ENCODE data around the gene SSBP4. TPM values are rescaled to one million over a fixed set of nuclear protein-coding genes. Genes with fewer than 3 reads are reported as not detected.

The SSBP4 gene
- total and polyA plus RNA-seq, 9 of the 15 experiments (the other 6 are each of a cell fraction or from before 2014, with no cell fraction given): 1.1 to 189 (median 39.0) TPM

DNA sequence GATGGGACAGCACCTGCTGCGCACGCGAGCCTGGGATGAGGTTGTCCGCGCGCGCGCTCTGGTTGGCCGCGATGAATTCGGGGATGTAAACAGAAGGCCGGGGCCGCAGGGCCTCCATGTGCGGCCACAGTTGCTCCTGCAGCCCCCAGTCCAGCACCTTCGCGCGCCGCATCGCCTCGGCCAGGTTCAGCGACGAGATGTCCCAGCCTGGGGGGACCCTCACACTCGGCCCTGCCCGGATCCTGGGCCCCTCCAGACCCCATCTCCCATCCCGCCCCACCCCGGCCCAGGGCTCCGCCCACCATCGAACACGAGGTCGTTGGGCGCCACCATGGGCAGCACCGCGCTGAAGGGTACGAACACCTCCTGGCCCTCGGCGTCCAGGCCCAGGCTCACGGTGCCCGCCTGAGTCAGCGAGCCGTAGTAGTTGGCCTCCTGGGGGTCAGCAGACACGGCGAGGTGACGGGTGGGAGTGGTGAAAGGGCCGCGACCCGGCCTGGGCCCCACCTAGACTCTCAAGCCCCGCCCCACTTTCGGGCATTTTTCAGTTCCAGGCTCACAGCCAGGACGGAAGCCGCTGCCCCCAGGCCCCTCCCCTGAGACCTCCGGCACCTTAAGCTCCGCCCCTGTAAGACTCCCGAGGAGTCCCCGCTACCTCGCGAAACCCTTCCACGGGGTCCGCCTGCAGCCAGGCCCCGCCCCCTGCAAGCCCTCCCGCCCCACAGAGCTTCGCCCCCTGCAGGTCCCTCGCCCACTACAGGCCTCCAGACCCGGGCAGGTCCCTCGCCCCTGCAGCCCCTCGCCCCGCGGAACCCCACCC is 17.7 kb downstream of the SSBP4 start (continued):
- TF ChIP-seq, protein P1, sequence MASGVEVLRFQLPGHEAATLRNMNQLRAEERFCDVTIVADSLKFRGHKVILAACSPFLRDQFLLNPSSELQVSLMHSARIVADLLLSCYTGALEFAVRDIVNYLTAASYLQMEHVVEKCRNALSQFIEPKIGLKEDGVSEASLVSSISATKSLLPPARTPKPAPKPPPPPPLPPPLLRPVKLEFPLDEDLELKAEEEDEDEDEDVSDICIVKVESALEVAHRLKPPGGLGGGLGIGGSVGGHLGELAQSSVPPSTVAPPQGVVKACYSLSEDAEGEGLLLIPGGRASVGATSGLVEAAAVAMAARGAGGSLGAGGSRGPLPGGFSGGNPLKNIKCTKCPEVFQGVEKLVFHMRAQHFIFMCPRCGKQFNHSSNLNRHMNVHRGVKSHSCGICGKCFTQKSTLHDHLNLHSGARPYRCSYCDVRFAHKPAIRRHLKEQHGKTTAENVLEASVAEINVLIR (CRISPR knock-in tag; IDR thresholded peaks at IDR 0.05): no peak
- TF ChIP-seq SMAD3 (CRISPR knock-in tag; conservative IDR thresholded peaks at IDR 0.05) (no peak), NR2C1 (IDR thresholded peaks at IDR 0.05) (peak; percentile 55; the same call in 1 of the 2 replicates), NR2C1 (tag; IDR thresholded peaks at IDR 0.05) (peak; percentile 51), YY1 (IDR thresholded peaks at IDR 0.05; ENCODE audit: borderline replicate concordance in 1 of 3, control insufficient read depth in 1 of 3, extremely low read depth in 1 of 3, insufficient read depth in 3 of 3, insufficient read length in 1 of 3, insufficient replicate concordance in 2 of 3, low read depth in 1 of 3, low read length in 2 of 3) (peak in 2 of 3 experiments; percentile 46 to 58), MTA1 (IDR thresholded peaks at IDR 0.05; ENCODE audit: borderline replicate concordance) (no peak), FIP1L1 (IDR thresholded peaks at IDR 0.05; ENCODE audit: low read depth, low read length, poor library complexity, severe bottlenecking) (peak; percentile 60), ZNF444 (CRISPR knock-in tag; IDR thresholded peaks at IDR 0.05) (no peak)
- TF ChIP-seq, protein P2, sequence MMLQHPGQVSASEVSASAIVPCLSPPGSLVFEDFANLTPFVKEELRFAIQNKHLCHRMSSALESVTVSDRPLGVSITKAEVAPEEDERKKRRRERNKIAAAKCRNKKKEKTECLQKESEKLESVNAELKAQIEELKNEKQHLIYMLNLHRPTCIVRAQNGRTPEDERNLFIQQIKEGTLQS (IDR thresholded peaks at IDR 0.05): no peak
- TF ChIP-seq, protein P2 (CRISPR knock-in tag; conservative IDR thresholded peaks at IDR 0.05): no peak
- TF ChIP-seq, protein P3, sequence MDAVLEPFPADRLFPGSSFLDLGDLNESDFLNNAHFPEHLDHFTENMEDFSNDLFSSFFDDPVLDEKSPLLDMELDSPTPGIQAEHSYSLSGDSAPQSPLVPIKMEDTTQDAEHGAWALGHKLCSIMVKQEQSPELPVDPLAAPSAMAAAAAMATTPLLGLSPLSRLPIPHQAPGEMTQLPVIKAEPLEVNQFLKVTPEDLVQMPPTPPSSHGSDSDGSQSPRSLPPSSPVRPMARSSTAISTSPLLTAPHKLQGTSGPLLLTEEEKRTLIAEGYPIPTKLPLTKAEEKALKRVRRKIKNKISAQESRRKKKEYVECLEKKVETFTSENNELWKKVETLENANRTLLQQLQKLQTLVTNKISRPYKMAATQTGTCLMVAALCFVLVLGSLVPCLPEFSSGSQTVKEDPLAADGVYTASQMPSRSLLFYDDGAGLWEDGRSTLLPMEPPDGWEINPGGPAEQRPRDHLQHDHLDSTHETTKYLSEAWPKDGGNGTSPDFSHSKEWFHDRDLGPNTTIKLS (IDR thresholded peaks at IDR 0.05; ENCODE audit: borderline replicate concordance, low read depth): no peak
- TF ChIP-seq, protein P4, sequence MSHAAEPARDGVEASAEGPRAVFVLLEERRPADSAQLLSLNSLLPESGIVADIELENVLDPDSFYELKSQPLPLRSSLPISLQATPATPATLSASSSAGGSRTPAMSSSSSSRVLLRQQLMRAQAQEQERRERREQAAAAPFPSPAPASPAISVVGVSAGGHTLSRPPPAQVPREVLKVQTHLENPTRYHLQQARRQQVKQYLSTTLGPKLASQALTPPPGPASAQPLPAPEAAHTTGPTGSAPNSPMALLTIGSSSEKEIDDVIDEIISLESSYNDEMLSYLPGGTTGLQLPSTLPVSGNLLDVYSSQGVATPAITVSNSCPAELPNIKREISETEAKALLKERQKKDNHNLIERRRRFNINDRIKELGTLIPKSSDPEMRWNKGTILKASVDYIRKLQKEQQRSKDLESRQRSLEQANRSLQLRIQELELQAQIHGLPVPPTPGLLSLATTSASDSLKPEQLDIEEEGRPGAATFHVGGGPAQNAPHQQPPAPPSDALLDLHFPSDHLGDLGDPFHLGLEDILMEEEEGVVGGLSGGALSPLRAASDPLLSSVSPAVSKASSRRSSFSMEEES (CRISPR knock-in tag; IDR thresholded peaks at IDR 0.05): no peak
- TF ChIP-seq, protein P5, sequence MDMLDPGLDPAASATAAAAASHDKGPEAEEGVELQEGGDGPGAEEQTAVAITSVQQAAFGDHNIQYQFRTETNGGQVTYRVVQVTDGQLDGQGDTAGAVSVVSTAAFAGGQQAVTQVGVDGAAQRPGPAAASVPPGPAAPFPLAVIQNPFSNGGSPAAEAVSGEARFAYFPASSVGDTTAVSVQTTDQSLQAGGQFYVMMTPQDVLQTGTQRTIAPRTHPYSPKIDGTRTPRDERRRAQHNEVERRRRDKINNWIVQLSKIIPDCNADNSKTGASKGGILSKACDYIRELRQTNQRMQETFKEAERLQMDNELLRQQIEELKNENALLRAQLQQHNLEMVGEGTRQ (CRISPR knock-in tag; IDR thresholded peaks at IDR 0.05): no peak
- TF ChIP-seq, protein P6, sequence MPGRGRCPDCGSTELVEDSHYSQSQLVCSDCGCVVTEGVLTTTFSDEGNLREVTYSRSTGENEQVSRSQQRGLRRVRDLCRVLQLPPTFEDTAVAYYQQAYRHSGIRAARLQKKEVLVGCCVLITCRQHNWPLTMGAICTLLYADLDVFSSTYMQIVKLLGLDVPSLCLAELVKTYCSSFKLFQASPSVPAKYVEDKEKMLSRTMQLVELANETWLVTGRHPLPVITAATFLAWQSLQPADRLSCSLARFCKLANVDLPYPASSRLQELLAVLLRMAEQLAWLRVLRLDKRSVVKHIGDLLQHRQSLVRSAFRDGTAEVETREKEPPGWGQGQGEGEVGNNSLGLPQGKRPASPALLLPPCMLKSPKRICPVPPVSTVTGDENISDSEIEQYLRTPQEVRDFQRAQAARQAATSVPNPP (IDR thresholded peaks at IDR 0.05; ENCODE audit: borderline replicate concordance, insufficient read depth, insufficient read length): no peak
- TF ChIP-seq, protein P7, sequence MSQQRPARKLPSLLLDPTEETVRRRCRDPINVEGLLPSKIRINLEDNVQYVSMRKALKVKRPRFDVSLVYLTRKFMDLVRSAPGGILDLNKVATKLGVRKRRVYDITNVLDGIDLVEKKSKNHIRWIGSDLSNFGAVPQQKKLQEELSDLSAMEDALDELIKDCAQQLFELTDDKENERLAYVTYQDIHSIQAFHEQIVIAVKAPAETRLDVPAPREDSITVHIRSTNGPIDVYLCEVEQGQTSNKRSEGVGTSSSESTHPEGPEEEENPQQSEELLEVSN (IDR thresholded peaks at IDR 0.05; ENCODE audit: borderline replicate concordance in 1 of 2, extremely low read depth in 1 of 2, insufficient read depth in 1 of 2, insufficient read length in 1 of 2, low read depth in 1 of 2, low read length in 1 of 2, poor library complexity in 1 of 2, severe bottlenecking in 1 of 2): peak; percentile 31 to 71

Measured in K562 (cell line).